Cerebellar cortex (tissue), 1 donor: ENCODE results near the gene NFKB2.

Experiments
- DNase-seq: peaks from one replicate; pipeline ENCODE4 v3.0.0-alpha.2; 2015; ENCODE audit warnings: low spot score

The NFKB2 gene

GRCh38 chr10:102394801-102395399 lies 605 bp upstream of the NFKB2 start:
- peak; percentile 48 for DNase-seq

GRCh38 chr10:102396317-102396650 lies 779 bp downstream of the NFKB2 start:
- no peak for DNase-seq

- no peak for DNase-seq
Measured at GRCh38 chr10:102396730-102397151, 1.2 kb downstream of the NFKB2 start.

- DNase-seq, result no peak
Measured at GRCh38 chr10:102397222-102398171, 2.0 kb downstream of the NFKB2 start.

GRCh38 chr10:102398172-102399020 lies 2.9 kb downstream of the NFKB2 start:
- no peak for DNase-seq

- peak; percentile 84 for DNase-seq
Measured at GRCh38 chr10:102399217-102400021, 3.9 kb downstream of the NFKB2 start.

GRCh38 chr10:102400076-102400475 lies 4.6 kb downstream of the NFKB2 start:
- no peak for DNase-seq

- DNase-seq, result no peak
Measured at GRCh38 chr10:102400598-102401341, 5.3 kb downstream of the NFKB2 start.

GRCh38 chr10:102401342-102401654 lies 5.8 kb downstream of the NFKB2 start:
- DNase-seq, result no peak

- DNase-seq, result no peak
Measured at GRCh38 chr10:102401735-102402511, 6.4 kb downstream of the NFKB2 start.

GRCh38 chr10:102402512-102402896 lies 7.0 kb downstream of the NFKB2 start:
- DNase-seq, result no peak

GRCh38 chr10:102403115-102403514 lies 7.6 kb downstream of the NFKB2 start:
- no peak for DNase-seq

GRCh38 chr10:102404361-102405107 lies 9.0 kb downstream of the NFKB2 start:
- no peak for DNase-seq

GRCh38 chr10:102405108-102405571 lies 9.6 kb downstream of the NFKB2 start:
- DNase-seq, result no peak

- DNase-seq, result no peak
Measured at GRCh38 chr10:102405632-102406031, 10.1 kb downstream of the NFKB2 start.

- DNase-seq, result no peak
Measured at GRCh38 chr10:102406815-102407214, 11.3 kb downstream of the NFKB2 start.

GRCh38 chr10:102407425-102408130 lies 12.1 kb downstream of the NFKB2 start:
- DNase-seq, result no peak

GRCh38 chr10:102408131-102408727 lies 12.7 kb downstream of the NFKB2 start:
- DNase-seq, result no peak
